ENCODE measurements around the gene TMEM132A.

DNA sequence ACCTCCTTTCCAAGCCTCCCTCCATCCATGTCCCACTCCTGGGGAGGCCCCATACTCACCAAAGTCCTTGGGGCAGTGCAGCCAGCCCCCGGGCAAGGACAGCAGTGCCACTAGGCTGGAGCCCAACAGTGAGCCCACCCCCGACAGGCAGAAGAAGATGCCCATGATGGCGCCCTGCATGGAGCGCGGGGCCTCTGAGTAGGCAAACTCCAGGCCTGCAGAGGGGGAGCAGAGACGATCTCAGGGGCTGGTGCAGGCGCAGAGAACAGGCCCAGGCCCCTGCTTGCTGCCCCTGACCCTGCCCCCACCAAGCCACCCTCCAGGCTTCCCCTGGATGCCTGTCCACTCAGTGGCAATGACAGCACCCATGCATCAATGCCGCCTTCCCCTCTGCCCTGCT, 13.6 kb downstream of the TMEM132A start:
- TF ChIP-seq KDM5A (IDR thresholded peaks at IDR 0.05) = no peak
- TF ChIP-seq, protein P1, sequence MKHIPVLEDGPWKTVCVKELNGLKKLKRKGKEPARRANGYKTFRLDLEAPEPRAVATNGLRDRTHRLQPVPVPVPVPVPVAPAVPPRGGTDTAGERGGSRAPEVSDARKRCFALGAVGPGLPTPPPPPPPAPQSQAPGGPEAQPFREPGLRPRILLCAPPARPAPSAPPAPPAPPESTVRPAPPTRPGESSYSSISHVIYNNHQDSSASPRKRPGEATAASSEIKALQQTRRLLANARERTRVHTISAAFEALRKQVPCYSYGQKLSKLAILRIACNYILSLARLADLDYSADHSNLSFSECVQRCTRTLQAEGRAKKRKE (CRISPR knock-in tag; IDR thresholded peaks at IDR 0.05; ENCODE audit: low read depth) = no peak
- TF ChIP-seq JUN (IDR thresholded peaks at IDR 0.05) = no peak
- TF ChIP-seq, protein P2, sequence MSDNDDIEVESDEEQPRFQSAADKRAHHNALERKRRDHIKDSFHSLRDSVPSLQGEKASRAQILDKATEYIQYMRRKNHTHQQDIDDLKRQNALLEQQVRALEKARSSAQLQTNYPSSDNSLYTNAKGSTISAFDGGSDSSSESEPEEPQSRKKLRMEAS (IDR thresholded peaks at IDR 0.05) = no peak
- no peak for TF ChIP-seq RARB (CRISPR knock-in tag; IDR thresholded peaks at IDR 0.05)
- TF ChIP-seq, protein P3, sequence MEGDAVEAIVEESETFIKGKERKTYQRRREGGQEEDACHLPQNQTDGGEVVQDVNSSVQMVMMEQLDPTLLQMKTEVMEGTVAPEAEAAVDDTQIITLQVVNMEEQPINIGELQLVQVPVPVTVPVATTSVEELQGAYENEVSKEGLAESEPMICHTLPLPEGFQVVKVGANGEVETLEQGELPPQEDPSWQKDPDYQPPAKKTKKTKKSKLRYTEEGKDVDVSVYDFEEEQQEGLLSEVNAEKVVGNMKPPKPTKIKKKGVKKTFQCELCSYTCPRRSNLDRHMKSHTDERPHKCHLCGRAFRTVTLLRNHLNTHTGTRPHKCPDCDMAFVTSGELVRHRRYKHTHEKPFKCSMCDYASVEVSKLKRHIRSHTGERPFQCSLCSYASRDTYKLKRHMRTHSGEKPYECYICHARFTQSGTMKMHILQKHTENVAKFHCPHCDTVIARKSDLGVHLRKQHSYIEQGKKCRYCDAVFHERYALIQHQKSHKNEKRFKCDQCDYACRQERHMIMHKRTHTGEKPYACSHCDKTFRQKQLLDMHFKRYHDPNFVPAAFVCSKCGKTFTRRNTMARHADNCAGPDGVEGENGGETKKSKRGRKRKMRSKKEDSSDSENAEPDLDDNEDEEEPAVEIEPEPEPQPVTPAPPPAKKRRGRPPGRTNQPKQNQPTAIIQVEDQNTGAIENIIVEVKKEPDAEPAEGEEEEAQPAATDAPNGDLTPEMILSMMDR (IDR thresholded peaks at IDR 0.05) = no peak
- TF ChIP-seq RFX5 (IDR thresholded peaks at IDR 0.05) = no peak
- TF ChIP-seq ZNF302 (CRISPR knock-in tag; IDR thresholded peaks at IDR 0.05) = no peak
- TF ChIP-seq MYC (IDR thresholded peaks at IDR 0.05; ENCODE audit: borderline replicate concordance, low read length) = no peak

Data from A549 (cell line).